Body of pancreas (tissue), 4 donors: ENCODE measurements around the gene TSPAN10.

Experiments
- POLR2A ChIP-seq, 3 donors: fragments of 450-650 bp; IDR thresholded peaks; one replicate each; pipeline ENCODE4 v1.6.1; 2016; ENCODE audit warnings: antibody characterized with exemption in 3 of 3, mild to moderate bottlenecking in 2 of 3
- TF ChIP-seq, protein P1 (sequence below), 7 experiments: fragments of 450-650 bp in 4 of 7; fragments of 200-600 bp in 3 of 7; sonication (generic) in 3 of 7; IDR thresholded peaks; one replicate each; pipeline ENCODE4 v1.5.1; 2016 to 2019; ENCODE audit warnings: antibody characterized with exemption in 7 of 7

DNA sequence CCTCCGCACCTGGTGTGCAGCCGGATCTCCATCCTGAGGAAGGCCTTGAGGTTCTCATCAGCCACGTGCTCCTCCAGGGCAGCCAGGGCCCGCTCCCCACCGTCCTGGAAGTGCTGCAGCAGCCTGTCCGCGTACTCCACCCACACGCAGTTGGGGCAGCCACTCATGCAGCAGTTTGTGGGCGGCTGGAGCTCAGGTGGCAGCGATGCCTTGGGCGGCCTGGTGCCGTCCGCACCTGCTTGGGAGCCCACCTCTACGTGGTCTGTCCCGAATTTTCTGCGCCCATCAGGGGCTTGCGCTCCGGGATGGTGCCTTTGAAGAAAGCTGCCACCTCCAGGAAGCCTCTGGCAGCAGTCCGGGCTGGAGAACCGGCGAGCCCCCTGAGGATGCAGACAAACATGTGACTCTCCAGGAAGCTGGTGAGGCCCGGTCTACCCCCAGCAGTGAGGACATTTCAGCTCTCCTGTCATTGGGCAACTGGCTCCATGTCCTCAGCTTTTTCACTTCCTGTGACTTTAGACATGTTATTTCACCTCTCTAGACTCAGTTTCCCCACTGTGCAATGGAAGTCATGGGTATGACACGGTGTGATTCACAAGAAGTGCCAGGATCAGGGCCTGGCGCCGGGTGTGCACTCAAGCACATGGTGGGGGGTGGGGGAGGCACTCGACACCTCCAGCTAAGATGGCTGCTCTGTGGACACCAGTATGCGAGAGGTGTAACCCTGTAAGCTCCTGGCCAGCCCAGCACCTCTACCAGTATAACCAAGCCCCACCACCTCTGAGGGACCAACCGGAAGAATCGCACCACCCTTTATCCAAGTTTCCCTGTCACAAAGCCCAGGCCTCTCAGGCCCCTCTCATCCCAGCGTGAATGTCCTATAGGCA, 28.5 kb downstream of the TSPAN10 start:
- TF ChIP-seq, protein P1, sequence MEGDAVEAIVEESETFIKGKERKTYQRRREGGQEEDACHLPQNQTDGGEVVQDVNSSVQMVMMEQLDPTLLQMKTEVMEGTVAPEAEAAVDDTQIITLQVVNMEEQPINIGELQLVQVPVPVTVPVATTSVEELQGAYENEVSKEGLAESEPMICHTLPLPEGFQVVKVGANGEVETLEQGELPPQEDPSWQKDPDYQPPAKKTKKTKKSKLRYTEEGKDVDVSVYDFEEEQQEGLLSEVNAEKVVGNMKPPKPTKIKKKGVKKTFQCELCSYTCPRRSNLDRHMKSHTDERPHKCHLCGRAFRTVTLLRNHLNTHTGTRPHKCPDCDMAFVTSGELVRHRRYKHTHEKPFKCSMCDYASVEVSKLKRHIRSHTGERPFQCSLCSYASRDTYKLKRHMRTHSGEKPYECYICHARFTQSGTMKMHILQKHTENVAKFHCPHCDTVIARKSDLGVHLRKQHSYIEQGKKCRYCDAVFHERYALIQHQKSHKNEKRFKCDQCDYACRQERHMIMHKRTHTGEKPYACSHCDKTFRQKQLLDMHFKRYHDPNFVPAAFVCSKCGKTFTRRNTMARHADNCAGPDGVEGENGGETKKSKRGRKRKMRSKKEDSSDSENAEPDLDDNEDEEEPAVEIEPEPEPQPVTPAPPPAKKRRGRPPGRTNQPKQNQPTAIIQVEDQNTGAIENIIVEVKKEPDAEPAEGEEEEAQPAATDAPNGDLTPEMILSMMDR (IDR thresholded peaks at IDR 0.05): no peak
- no peak for TF ChIP-seq POLR2A (IDR thresholded peaks at IDR 0.05)
